NOMO-1 treated with dmso at 0.1 percent for 144 hours (cell line): ENCODE measurements around the gene ITGAL.
"Not testable (repeated sequence)": the region's sequence is repeated elsewhere in the genome, so short reads cannot be mapped to it uniquely, and the experiment has no call there.

Experiments
- DNase-seq: peaks from one replicate; lab custom pipeline; 2025; ENCODE audit not compliant: unreplicated experiment; lab: John Stamatoyannopoulos, UW

Gene ITGAL

DNA sequence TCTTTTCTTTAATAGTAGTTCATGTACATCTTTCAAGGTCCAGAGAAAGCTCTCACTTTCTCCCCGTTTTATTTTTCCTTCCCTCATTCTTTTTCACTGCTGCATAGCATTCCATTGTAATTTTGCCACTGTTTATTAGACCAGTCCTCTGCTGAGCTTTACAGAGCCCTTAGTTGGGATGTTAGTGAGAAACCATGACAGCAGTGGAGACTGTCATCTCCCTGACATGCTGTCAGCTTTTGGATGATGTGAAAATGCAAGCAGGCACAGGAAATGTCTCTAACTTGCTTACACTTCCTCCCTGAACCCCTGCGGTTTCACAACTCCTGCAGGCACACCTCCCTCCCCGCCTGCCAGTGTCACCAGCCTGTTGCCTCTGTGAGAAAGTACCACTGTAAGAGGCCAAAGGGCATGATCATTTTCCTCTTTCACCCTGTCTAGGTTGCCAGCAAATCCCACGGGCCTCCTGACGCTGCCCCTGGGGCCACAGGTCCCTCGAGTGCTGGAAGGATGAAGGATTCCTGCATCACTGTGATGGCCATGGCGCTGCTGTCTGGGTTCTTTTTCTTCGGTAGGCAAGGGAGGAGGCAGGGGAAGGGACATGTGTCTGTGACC, at the start of gene ITGAL:
TSS of gene ITGAL (plus strand) at position 415 of the 615 bp plus-strand sequence. CDS start at position 511, 96 bp downstream.
- DNase-seq = peak; percentile 83

DNA sequence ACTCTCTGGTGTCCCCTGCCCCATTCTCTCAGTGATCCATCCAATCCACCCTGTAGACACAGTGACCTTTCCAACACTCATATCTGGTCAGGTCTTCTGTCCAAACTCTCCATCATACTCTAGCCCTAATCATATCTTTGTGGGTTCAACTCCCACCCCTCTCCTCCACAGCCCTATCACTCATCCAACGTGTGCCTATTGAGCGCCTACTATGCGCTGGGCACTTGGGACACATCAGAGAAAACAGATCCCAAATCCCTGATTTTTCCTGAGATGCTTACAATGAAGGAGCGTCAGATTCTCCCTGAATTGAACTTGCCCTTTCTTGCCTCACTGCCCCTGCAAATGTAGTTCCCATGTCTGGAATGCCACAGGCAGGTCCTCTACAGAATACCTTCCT, 44.5 kb upstream of the ITGAL start:
- DNase-seq = no peak

DNA sequence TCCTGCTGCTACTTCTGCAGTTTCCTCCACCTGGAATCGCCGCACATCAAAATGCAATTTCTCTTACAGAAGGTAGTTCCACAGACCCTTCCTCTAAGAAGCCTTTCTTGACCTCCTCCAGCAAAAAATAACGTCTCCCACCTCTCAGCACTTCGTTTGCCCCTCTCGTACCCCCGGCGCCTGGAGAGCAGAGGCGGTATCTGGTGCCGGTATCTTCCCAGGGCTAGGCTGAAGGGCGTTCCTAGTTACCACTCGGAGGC, 43.2 kb upstream of the ITGAL start:
- DNase-seq = no peak

DNA sequence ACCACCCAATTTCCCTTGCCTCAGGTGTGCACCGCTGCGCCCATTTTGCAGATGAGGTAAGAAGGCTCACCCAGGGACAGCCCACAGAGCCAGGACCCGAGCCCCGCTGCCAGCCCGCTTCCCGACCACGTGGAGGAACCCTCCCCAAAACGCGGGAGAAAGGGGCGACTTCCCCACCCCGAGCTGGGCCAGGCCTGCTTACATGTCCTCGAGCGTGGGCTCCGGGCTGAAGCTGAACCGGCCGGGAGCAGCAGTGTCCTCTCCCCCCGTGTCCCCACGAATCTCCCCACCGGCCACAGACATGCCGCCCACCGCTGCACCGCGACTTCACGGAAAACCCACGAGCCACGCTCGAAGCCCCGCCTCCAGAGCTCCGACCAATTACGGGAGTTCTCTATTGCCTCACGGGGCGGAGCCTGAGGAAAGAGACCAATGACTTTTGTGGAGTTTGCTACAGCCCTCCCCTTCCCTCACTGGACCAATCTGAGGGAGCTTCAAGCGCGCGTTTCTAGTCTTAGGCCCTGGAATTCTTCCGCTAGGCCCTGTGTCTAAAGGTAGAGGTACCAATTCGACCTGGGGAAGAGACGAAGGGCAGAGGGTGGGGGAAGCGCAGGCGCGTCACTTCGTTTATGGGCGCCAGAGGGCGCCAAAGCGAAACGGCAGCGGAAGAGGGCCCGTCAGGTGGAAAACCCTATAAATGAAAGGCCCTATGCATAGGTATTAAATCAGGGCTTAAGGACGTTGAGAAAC, 42.7 kb upstream of the ITGAL start, which contains the start of gene DCTPP1:
TSS of gene DCTPP1 (minus strand) at position 353 of the 750 bp plus-strand sequence. CDS start at position 303, 50 bp downstream.
- peak; percentile 100 for DNase-seq

DNA sequence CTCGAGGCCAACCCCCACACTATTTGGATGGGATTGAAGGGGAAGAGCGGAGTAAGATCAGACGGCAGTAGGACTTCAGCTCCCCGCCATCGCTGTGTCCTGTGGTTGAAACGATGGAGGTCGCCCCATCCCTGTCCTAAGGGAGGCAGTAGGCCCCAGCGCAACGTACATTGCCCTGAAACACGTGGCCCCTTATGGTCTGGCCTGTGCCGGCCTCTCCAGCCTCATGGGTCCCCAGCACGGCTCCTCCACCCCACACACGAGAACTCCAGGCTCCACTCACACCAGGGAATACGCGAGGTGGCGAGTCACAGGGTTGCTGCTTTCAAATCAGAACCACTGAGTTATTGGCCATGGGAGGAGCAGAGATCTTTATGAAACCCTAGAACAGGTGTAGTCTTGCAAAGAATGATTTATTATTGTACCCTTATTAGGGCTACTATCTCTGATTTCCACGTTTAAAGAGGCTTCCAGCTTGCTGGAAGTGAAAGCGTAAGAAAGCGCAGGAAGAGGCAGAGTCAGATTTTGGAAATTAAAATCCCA, 42.0 kb upstream of the ITGAL start:
- DNase-seq = peak; percentile 74

DNA sequence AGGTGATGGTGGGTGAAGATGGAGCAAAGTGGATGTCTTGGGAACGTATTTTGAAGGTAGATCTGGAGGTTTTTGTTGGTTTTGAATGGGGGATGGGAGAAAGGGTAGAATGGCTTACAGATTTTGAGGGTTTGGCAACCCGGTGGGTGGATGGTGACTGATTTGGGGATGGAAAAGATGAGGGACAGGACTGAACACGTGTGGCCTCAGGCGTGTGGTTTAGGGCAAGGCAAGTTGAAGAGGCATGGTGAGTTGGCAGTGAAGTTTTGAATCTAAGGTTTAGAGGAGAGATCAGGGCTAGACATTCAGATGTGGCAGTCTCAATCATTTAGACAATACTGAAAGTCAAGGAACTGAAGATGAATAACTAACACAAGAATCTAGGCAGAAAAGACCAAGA, 37.7 kb upstream of the ITGAL start:
- no peak for DNase-seq

DNA sequence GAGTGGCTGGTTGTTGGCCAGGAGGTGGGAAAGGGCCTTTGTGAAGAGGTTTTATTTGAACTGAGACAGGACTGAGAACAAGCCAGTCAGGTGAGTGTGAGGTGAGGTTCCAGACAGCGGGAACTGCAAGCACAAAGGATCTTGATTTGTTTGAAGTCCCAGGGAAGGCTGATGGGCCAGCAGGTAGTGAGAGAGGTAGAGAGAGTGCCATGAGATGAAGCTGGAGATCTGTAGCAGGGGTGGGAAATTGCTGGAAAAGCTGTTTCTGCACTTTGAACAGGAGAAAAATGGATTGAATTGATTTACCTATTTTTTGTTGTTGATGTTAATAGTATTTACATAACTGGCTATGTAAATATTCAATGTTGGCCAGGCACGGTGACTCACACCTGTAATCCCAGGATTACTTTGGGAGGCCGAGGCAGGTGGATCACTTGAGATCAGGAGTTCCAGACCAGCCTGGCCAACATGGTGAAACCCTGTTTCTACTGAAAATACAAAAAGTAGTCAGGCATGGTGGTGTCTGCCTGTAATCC, 35.0 kb upstream of the ITGAL start:
- no peak for DNase-seq

DNA sequence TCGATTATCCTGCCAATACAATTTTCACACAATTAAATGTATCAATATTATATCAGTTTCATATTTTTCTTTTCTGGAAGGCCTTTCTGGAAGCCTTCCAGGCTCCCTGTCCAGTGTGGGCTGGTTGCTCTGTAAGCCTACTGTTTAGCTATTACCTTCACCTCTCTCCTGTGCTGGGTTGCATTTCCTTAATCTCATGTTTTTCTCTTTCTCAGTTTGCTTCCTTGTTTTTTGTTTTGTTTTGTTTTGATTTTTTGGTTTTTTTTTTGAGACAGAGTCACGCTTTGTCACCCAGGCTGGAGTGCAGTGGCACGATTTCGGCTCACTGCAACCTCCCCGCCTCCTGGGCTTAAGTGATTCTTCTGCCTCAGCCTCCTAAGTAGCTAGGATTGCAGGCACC, 33.7 kb upstream of the ITGAL start:
- DNase-seq = no peak

DNA sequence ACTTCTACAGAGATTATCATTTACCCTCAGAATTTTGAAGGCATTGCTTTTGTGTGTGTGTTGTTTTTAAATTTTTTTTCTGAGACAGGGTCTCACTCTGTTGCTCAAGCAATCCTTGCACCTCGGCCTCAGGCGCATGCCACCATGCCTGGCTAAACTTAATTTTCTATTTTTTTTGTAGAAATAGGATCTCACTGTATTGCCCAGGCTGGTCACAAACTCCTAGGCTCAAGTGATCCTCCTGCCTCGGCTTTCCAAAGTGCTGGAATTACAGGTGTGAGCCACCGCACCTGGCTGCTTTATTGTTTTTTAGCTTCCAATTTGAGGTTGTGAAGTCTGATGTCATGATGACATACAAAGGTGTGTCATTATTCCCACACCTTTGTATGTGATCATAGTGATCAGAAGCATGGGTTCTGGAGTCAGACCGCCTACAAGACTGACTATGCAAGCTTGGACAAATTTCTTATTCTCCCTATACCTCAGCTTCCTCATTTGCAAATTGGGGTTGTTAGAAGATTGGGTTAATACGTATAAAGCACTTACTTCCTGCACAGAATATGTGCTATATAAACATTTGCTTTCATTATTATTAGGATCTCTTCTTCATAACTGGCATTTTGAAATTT, 32.7 kb upstream of the ITGAL start:
- no peak for DNase-seq

DNA sequence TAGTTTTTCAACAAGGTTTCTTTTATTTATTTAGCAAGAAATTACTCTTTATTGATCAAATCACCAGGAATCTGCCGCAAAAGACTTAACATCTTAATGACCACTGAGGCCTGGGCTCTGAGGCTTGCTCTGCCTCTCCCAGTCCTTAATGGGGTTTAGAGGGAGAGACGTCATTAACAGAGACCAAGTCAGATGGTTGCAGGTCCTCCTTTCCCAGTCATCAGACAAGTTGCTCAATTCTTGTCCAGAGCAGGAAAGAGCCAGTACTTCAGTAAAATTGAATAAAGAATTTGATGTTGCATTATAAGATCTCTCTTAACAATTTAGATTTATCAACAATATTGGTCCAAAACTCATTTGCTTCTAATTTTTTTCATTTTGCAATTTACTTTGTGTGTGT, 28.9 kb upstream of the ITGAL start:
- no peak for DNase-seq

DNA sequence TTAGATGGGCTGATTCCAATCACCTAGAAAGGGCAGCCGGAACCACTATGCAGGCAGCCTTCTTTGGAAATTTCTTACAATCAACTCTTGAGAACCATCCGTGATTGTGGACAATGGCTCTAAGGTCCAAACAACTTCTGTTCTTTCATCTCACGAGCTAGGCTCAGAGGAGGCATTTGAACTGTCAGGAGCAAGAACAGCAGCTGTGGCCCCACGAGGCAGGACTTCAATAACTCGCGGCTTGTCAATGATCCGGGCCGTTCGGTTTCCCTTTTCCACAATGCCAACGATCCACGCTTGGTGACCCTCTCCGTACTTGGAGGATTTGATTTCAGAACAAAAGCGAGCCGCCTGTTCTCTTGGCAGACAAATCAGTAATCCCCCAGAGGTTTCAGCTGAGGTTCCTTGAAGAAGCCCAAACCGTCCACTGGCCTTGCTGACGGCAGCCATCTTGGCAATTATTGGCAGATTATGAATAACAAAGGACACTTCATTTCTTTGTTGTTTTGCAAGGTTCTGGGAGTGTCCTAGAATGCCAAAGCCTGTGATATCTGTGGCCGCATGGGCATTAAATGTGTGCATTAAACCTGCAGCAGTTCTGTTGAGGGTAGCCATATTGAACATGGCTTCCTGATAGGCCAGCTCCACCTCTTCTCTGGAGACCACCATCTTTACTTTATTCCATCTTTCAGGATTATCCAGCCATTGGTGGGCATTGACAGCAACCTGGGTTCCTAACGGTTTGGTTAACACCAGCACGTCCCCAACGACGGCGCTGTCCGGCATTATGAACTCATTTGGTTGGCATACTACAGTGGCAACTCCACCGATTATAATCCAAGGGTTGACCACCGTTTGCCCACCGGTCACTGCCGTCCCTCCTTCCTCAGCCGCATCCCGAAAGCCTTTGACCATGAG, 28.1 kb upstream of the ITGAL start:
- no peak for DNase-seq

DNA sequence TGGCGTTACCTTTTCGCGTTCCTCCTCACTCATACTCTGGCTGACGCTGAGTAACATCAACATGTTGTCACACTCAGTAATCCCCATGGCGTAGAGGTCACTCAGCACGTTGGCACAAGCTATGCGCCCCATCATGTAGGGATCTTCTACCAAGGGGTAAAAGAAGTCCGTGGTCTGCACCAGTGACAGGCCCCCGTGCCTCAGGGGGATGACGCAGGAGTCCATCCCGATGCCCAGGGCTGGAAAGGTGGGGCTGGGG, 27.5 kb upstream of the ITGAL start:
- DNase-seq = no peak

DNA sequence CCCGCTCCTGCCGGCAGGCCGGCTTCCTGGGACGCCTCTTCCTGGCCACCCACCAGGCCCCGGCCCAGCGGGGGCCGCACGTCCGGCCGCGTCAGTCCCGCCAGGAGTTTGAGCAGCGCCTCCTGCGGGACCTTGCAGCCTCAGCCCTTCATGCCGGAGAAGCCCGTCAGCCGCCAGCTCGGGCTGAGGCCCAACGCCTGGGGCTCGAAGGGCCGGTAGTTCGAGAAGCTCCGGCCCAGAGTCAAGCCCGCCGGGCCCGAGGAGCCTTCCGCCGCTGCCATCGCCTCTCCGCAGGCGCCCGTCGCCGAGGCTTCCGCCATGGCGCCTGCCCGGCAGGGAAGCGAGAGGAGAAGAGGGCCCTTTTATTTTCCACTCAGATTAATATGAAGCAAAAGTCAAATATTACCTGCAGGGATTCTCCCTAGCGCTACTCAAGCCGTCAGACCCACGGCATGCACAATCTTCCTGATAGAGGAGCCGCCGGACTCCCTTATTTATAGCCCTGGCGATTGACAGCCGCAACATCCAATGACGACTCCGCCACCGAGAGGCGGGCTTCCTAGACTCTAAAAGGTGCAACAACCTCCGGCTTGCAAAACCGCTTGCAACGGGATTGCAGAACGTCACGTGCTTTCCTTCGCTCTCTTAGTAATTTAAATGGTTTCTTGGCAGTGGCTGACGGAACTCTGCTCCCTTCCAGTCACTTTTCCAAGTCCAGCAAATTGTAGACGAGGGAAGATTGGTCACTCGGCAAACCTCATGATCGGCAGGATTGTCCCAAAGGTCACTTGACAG, 26.9 kb upstream of the ITGAL start, which contains the start of gene SEPHS2:
TSS of gene SEPHS2 (minus strand) at position 467 of the 795 bp plus-strand sequence. CDS start at position 320, 147 bp downstream.
- DNase-seq = peak; percentile 98

DNA sequence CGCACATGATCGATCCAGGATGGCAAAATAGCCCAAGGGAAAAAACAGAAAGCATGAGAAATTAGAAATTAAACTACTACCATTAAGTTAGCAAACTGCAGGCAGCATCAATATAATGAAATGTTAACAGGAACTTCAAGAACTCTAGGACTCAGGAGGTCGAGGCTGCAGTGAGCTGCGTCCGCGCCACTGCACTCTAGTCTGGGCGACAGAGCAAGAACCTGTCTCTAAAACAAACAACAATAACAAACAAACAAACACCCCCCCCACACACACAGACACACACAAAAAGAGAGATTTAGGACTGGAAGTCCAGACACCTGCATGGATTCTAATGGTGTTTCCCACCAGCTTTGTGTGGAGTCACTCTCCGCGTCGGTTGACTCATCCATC, 26.3 kb upstream of the ITGAL start:
- no peak for DNase-seq

DNA sequence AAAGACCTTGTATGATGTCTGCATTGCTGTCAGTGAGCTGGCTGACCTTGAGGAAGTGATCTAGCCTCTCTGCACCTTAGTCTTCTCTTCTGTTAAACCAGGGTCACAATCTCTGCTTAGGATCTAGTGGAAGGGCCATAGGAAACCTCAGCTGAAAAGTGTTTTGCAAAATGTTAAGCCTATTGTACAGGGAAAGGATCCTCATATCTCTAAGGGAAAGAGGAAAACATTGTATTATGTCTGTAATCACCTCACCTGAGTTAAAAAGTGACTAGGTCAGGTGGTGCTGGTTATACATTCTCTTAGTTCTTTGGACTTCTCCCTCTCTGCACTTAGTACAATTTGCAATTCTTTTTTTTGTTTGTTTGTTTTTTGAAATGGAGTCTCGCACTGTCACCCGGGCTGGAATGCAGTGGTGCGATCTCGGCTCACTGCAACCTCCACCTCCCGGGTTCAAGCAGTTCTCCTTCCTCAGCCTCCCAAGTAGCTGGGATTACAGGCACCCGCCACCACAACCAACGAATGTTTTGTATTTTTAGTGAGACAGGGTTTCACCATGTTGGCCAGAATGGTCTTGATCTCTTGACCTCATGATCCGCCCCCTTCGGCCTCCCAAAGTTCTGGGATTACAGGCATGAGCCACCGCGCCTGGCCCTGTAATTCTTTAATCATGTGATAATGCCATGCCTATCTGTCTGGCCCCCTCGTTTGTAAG, 24.9 kb upstream of the ITGAL start:
- DNase-seq = no peak

DNA sequence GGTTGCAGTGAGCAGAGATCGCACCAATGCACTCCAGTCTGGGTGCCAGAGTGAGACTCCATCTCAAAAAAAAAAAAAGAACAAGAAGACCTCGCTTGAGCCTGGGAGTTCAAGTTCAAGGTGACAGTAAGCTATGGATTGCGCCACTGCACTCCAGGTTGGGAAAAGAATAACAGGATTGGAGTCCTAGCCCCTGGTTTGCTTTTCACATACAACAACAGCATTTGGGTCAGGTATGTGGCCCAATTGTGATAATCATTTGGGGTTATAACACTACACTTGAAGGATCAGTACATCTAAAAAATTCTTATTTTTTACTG, 23.5 kb upstream of the ITGAL start:
- DNase-seq = no peak

DNA sequence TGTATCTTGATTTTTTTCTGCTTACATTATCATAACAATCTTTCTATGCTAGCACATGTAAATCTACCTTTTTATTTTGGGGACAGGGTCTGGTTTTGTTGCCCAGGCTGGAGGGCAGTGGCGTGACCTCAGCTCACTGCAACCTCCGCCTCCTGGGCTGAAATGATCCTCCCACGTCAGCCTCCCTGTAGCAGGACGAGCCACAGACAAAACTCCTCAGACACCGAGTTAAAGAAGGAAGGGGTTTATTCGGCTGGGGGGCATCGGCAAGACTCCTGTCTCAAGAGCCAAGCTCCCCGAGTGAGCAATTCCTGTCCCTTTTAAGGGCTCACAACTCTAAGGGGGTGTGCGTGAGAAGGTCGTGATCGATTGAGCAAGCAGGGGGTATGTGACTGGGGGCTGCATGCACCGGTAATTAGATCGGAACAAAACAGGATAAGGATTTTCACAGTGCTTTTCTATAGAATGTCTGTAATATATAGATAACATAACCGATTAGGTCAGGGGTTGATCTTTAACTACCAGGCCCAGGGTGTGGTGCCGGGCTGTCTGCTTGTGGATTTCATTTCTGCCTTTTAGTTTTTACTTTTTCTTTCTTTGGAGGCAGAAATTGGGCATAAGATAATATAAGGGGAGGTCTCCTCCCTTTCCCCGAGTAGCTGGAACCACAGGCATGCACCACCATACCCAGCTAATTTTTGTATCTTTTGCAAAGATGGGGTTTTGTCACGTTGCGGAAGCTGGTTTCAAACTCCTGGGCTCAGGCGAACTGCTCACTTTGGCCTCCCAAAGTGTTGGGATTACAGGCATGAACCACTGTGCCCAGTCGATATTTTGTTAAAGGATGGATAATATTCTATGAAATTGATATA, 19.6 kb upstream of the ITGAL start:
- DNase-seq = not testable (repeated sequence)

DNA sequence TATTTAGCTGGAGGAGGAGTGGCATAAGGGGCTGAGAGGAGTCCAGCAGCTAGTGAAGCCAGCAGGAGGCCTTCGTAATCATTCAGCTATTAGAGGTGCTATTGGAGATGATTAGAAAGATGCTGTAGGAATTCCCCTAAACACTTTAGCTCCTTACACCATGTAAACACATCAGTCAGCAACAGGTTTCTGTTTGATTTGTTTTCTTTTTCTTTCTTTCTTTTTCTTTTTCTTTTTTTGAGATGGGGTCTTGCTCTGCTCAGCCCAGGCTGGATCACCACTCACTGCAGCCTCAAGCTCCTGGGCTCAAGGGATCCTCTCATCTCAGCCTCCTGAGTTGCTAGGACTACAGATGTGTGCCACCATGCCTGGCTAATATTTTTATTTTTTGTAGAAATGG, 16.2 kb upstream of the ITGAL start:
- DNase-seq = no peak

DNA sequence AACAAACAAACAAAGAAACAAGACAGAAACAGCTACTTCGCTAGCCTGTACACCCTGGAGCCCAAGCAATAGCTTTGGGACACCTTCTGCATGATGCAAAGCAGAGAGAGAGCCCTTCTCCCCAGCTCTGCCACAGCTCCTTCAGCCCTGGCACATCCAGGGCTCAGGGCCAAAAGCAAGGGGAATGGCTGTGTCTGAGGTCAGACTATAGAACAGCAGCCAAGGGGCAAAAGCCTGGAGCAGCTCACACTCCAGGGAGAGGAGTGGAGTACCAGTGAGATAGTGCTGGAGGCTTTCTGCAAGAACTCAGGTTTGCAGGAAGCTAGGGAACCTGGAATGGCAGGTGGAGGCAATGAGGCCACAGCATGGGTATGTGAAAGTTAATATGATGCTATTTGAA, 15.3 kb upstream of the ITGAL start:
- no peak for DNase-seq
